Neural progenitor cell (in vitro differentiated cells): ENCODE results near the gene SLC4A1. TPM values are rescaled to one million over a fixed set of nuclear protein-coding genes. Genes with fewer than 3 reads are reported as not detected.

ENCODE experiments used
- DNase-seq: peaks from one replicate; pipeline ENCODE4 v3.0.0-alpha.2; 2016; ENCODE audit warnings: low spot score
- H2AFZ ChIP-seq: fragments of 200-600 bp; sonication (generic); replicated peaks from 2 replicates; pipeline ENCODE4 v1.6.1; 2016; ENCODE audit warnings: antibody characterized with exemption
- H3F3A ChIP-seq: fragments of 200-600 bp; sonication (generic); 2 replicates; pipeline ENCODE4 v1.6.1; 2016; ENCODE audit warnings: antibody characterized with exemption, low read depth
- H3K27ac ChIP-seq: fragments of 200-600 bp; sonication (generic); 2 replicates; pipeline ENCODE4 v1.5.1; 2016; ENCODE audit warnings: mild to moderate bottlenecking
- H3K27me3 ChIP-seq: fragments of 200-600 bp; sonication (generic); 2 replicates; pipeline ENCODE4 v1.6.1; 2016; ENCODE audit warnings: mild to moderate bottlenecking, moderate library complexity
- H3K36me3 ChIP-seq: fragments of 200-600 bp; sonication (generic); 2 replicates; pipeline ENCODE4 v1.5.1; 2016
- H3K4me1 ChIP-seq: fragments of 200-600 bp; sonication (generic); 2 replicates; pipeline ENCODE4 v1.6.1; 2016; ENCODE audit warnings: mixed run types
- H3K4me2 ChIP-seq: fragments of 200-600 bp; sonication (generic); 2 replicates; pipeline ENCODE4 v1.6.1; 2016
- H3K4me3 ChIP-seq: fragments of 200-600 bp; sonication (generic); 2 replicates; pipeline ENCODE4 v1.5.1; 2016
- H3K79me2 ChIP-seq: fragments of 200-600 bp; sonication (generic); 2 replicates; pipeline ENCODE4 v1.6.1; 2016; ENCODE audit warnings: low read depth
- H3K9ac ChIP-seq: fragments of 200-600 bp; sonication (generic); 2 replicates; pipeline ENCODE4 v1.6.1; 2016
- H3K9me3 ChIP-seq: fragments of 200-600 bp; sonication (generic); 2 replicates; pipeline ENCODE4 v1.5.1; 2016; ENCODE audit warnings: low read depth
- H4K20me1 ChIP-seq: fragments of 200-600 bp; sonication (generic); 2 replicates; pipeline ENCODE4 v1.6.1; 2016; ENCODE audit warnings: low read depth
- H3K27ac Mint-ChIP-seq: 3 replicates; pipeline ENCODE4 v1.8.0; 2021; ENCODE audit warnings: mixed read lengths
- H3K27me3 Mint-ChIP-seq: 2 replicates; pipeline ENCODE4 v1.8.0; 2022; ENCODE audit warnings: low read depth, mild to moderate bottlenecking, inconsistent platforms, moderate library complexity, mixed read lengths; ENCODE audit not compliant: insufficient read depth
- H3K36me3 Mint-ChIP-seq: 3 replicates; pipeline ENCODE4 v1.8.0; 2021; ENCODE audit warnings: mixed read lengths
- H3K4me1 Mint-ChIP-seq: 3 replicates; pipeline ENCODE4 v1.8.0; 2021; ENCODE audit warnings: mixed read lengths
- H3K4me3 Mint-ChIP-seq: 3 replicates; pipeline ENCODE4 v1.8.0; 2021; ENCODE audit warnings: mild to moderate bottlenecking, moderate library complexity, mixed read lengths
- H3K9me3 Mint-ChIP-seq: 3 replicates; pipeline ENCODE4 v1.8.0; 2020; ENCODE audit warnings: mixed read lengths
- CTCF ChIP-seq: fragments of 200-600 bp; sonication (generic); IDR thresholded peaks from 2 replicates; pipeline ENCODE4 v1.5.1; 2017; ENCODE audit warnings: antibody characterized with exemption, mild to moderate bottlenecking
- EZH2 ChIP-seq: fragments of 200-600 bp; sonication (generic); IDR thresholded peaks from 2 replicates; pipeline ENCODE4 v1.6.1; 2017; ENCODE audit warnings: antibody characterized with exemption, mild to moderate bottlenecking, moderate library complexity
- EZH2phosphoT487 ChIP-seq: fragments of 200-600 bp; sonication (generic); IDR thresholded peaks from 2 replicates; pipeline ENCODE4 v1.6.1; 2017; ENCODE audit warnings: antibody characterized with exemption
- total RNA-seq: library from RNA; depleted of rRNA; stranded (reverse); fragments of >200 nt; gene quantifications from 2 replicates; pipeline ENCODE4 v1.2.3, GENCODE V29; 2015; ENCODE audit warnings: low replicate concordance

Gene SLC4A1
- total RNA-seq, 1 donor from 2014 or later: not detected

- no peaks in the 10 kb centered on the region for H3F3A ChIP-seq
- no peaks in the 10 kb centered on the region for H3K27me3 ChIP-seq
- no peaks in the 10 kb centered on the region for H3K9me3 Mint-ChIP-seq
- no peaks in the 10 kb centered on the region for H3K36me3 ChIP-seq
- H3K36me3 Mint-ChIP-seq: no peaks in the 10 kb centered on the region
- H3K27ac ChIP-seq: no peak overlapping the region
- peaks cover 9% of the 10 kb centered on the region for H3K4me1 Mint-ChIP-seq
- no peak overlapping the region for H3K4me3 ChIP-seq
- no peaks in the 10 kb centered on the region for H4K20me1 ChIP-seq
- H3K79me2 ChIP-seq: no peaks in the 10 kb centered on the region
- H3K4me1 ChIP-seq: peaks cover 11% of the 10 kb centered on the region
- peak overlapping the region; percentile 72 for H3K27ac Mint-ChIP-seq
- no peaks in the 10 kb centered on the region for H3K9me3 ChIP-seq
- DNase-seq: no peak
- H3K27me3 Mint-ChIP-seq: peaks cover 13% of the 10 kb centered on the region
- TF ChIP-seq EZH2phosphoT487: no peak
- no peak for TF ChIP-seq CTCF
- TF ChIP-seq EZH2: no peak
- H3K9ac ChIP-seq: no peak overlapping the region
- H3K4me3 Mint-ChIP-seq: peak overlapping the region; percentile 5
- H3K4me2 ChIP-seq: peak overlapping the region; percentile 13
- H2AFZ ChIP-seq: no peak overlapping the region
Measured at GRCh38 chr17:44268709-44269534, 987 bp upstream of the SLC4A1 start.

GRCh38 chr17:44267165-44267455, 825 bp downstream of the SLC4A1 start:
- no peak for TF ChIP-seq EZH2phosphoT487
- no peak for TF ChIP-seq EZH2
- TF ChIP-seq CTCF: no peak
- Histone ChIP-seq H3K27ac (no peak overlapping the region), H3K9me3 (no peaks in the 10 kb centered on the region), H3K79me2 (no peaks in the 10 kb centered on the region), H3K27me3 (no peaks in the 10 kb centered on the region), H2AFZ (no peak overlapping the region), H3F3A (no peaks in the 10 kb centered on the region), H3K4me3 (no peak overlapping the region), H3K4me2 (no peak overlapping the region), H4K20me1 (no peaks in the 10 kb centered on the region), H3K36me3 (no peaks in the 10 kb centered on the region), H3K9ac (no peak overlapping the region), H3K4me1 (peaks cover 7% of the 10 kb centered on the region)
- peaks cover 9% of the 10 kb centered on the region for H3K4me1 Mint-ChIP-seq
- H3K27ac Mint-ChIP-seq: no peak overlapping the region
- H3K27me3 Mint-ChIP-seq: peaks cover 16% of the 10 kb centered on the region
- H3K9me3 Mint-ChIP-seq: no peaks in the 10 kb centered on the region
- H3K36me3 Mint-ChIP-seq: no peaks in the 10 kb centered on the region
- H3K4me3 Mint-ChIP-seq: no peak overlapping the region
- DNase-seq: no peak

GRCh38 chr17:44266402-44267164, 1.4 kb downstream of the SLC4A1 start:
- H3K4me1 ChIP-seq: peaks cover 7% of the 10 kb centered on the region
- Mint-ChIP-seq H3K27me3 (peaks cover 14% of the 10 kb centered on the region), H3K36me3 (no peaks in the 10 kb centered on the region), H3K27ac (no peak overlapping the region), H3K9me3 (no peaks in the 10 kb centered on the region), H3K4me3 (peak overlapping the region; percentile 8), H3K4me1 (peaks cover 9% of the 10 kb centered on the region)
- no peak overlapping the region for H3K4me2 ChIP-seq
- H3K4me3 ChIP-seq: no peak overlapping the region
- no peak overlapping the region for H3K27ac ChIP-seq
- no peaks in the 10 kb centered on the region for H4K20me1 ChIP-seq
- no peaks in the 10 kb centered on the region for H3F3A ChIP-seq
- no peaks in the 10 kb centered on the region for H3K79me2 ChIP-seq
- H3K9ac ChIP-seq: no peak overlapping the region
- H3K36me3 ChIP-seq: no peaks in the 10 kb centered on the region
- no peak for DNase-seq
- no peaks in the 10 kb centered on the region for H3K27me3 ChIP-seq
- H3K9me3 ChIP-seq: no peaks in the 10 kb centered on the region
- H2AFZ ChIP-seq: no peak overlapping the region
- TF ChIP-seq CTCF: no peak
- no peak for TF ChIP-seq EZH2phosphoT487
- no peak for TF ChIP-seq EZH2
